ENCODE data around the gene SPRY2.

SPRY2 gene

GRCh38 chr13:80386002-80386401 lies 45.1 kb upstream of the SPRY2 start:
- H3K27me3 ChIP-seq, result no peaks in the 10 kb centered on the region
- no peak for TF ChIP-seq CTCF (IDR thresholded peaks at IDR 0.05)
- H3K36me3 ChIP-seq, result no peaks in the 10 kb centered on the region
- no peaks in the 10 kb centered on the region for H3K9me3 ChIP-seq
- H3K27ac ChIP-seq, result no peak overlapping the region
- peaks cover 10% of the 10 kb centered on the region in 2 experiments for H3K4me1 ChIP-seq (ENCODE audit: control insufficient read depth in 1 of 2, insufficient read depth in 1 of 2, low read depth in 1 of 2, low read length in 1 of 2)
- no peak overlapping the region for H3K4me3 ChIP-seq (ENCODE audit: low read depth in 1 of 2, low read length in 1 of 2)

GRCh38 chr13:80382576-80382975 lies 41.6 kb upstream of the SPRY2 start:
- H3K9me3 ChIP-seq, result no peaks in the 10 kb centered on the region
- no peak for TF ChIP-seq CTCF (IDR thresholded peaks at IDR 0.05)
- no peaks in the 10 kb centered on the region for H3K27me3 ChIP-seq
- H3K27ac ChIP-seq, result no peak overlapping the region
- no peak overlapping the region for H3K4me3 ChIP-seq (ENCODE audit: low read depth in 1 of 2, low read length in 1 of 2)
- H3K4me1 ChIP-seq (ENCODE audit: control insufficient read depth in 1 of 2, insufficient read depth in 1 of 2, low read depth in 1 of 2, low read length in 1 of 2), result no peaks in the 10 kb centered on the region
- no peaks in the 10 kb centered on the region for H3K36me3 ChIP-seq

- Histone ChIP-seq H3K27me3 (no peaks in the 10 kb centered on the region), H3K4me1 (ENCODE audit: control insufficient read depth in 1 of 2, insufficient read depth in 1 of 2, low read depth in 1 of 2, low read length in 1 of 2) (no peaks in the 10 kb centered on the region), H3K4me3 (ENCODE audit: low read depth in 1 of 2, low read length in 1 of 2) (no peak overlapping the region), H3K9me3 (no peaks in the 10 kb centered on the region), H3K27ac (no peak overlapping the region), H3K36me3 (no peaks in the 10 kb centered on the region)
- no peak for TF ChIP-seq CTCF (IDR thresholded peaks at IDR 0.05)
Observed at GRCh38 chr13:80379245-80379644, 38.3 kb upstream of the SPRY2 start.

GRCh38 chr13:80376554-80376953 lies 35.6 kb upstream of the SPRY2 start:
- no peak overlapping the region for H3K27ac ChIP-seq
- no peaks in the 10 kb centered on the region for H3K27me3 ChIP-seq
- no peak for TF ChIP-seq CTCF (IDR thresholded peaks at IDR 0.05)
- no peaks in the 10 kb centered on the region for H3K4me1 ChIP-seq (ENCODE audit: control insufficient read depth in 1 of 2, insufficient read depth in 1 of 2, low read depth in 1 of 2, low read length in 1 of 2)
- no peaks in the 10 kb centered on the region for H3K9me3 ChIP-seq
- H3K4me3 ChIP-seq (ENCODE audit: low read depth in 1 of 2, low read length in 1 of 2), result no peak overlapping the region
- H3K36me3 ChIP-seq, result no peaks in the 10 kb centered on the region

GRCh38 chr13:80374901-80375300 lies 34.0 kb upstream of the SPRY2 start:
- Histone ChIP-seq H3K9me3 (no peaks in the 10 kb centered on the region), H3K27ac (no peak overlapping the region), H3K36me3 (no peaks in the 10 kb centered on the region), H3K4me3 (ENCODE audit: low read depth in 1 of 2, low read length in 1 of 2) (no peak overlapping the region), H3K4me1 (ENCODE audit: control insufficient read depth in 1 of 2, insufficient read depth in 1 of 2, low read depth in 1 of 2, low read length in 1 of 2) (no peaks in the 10 kb centered on the region), H3K27me3 (no peaks in the 10 kb centered on the region)
- no peak for TF ChIP-seq CTCF (IDR thresholded peaks at IDR 0.05)

GRCh38 chr13:80374444-80374843 lies 33.5 kb upstream of the SPRY2 start:
- Histone ChIP-seq H3K27ac (no peak overlapping the region), H3K4me1 (ENCODE audit: control insufficient read depth in 1 of 2, insufficient read depth in 1 of 2, low read depth in 1 of 2, low read length in 1 of 2) (no peaks in the 10 kb centered on the region), H3K9me3 (no peaks in the 10 kb centered on the region), H3K4me3 (ENCODE audit: low read depth in 1 of 2, low read length in 1 of 2) (no peak overlapping the region), H3K36me3 (no peaks in the 10 kb centered on the region), H3K27me3 (no peaks in the 10 kb centered on the region)
- TF ChIP-seq CTCF (IDR thresholded peaks at IDR 0.05), result no peak
